Upper lobe of right lung (tissue), 1 donor: Measurements from ENCODE around the gene LRRFIP1. TPM values are rescaled to one million over a fixed set of nuclear protein-coding genes. Genes with fewer than 3 reads are reported as not detected.

Source experiments
- ATAC-seq: fragments of 200-7000 bp; cut with Tn5 transposase; one replicate; pipeline ENCODE4 v1.9.1; 2020; ENCODE audit warnings: mild to moderate bottlenecking, moderate library complexity
- DNase-seq: peaks from one replicate; pipeline ENCODE4 v3.0.0-alpha.2; 2020
- H3K27ac ChIP-seq: fragments of 200-600 bp; one replicate; pipeline ENCODE4 v1.8.0; 2022
- H3K27me3 ChIP-seq: fragments of 200-600 bp; one replicate; pipeline ENCODE4 v1.8.0; 2022; ENCODE audit warnings: mild to moderate bottlenecking
- H3K36me3 ChIP-seq: fragments of 200-600 bp; one replicate; pipeline ENCODE4 v1.8.0; 2022
- H3K4me1 ChIP-seq: fragments of 200-600 bp; one replicate; pipeline ENCODE4 v1.8.0; 2022
- H3K4me3 ChIP-seq: fragments of 200-600 bp; one replicate; pipeline ENCODE4 v1.8.0; 2022; ENCODE audit warnings: mild to moderate bottlenecking
- H3K9me3 ChIP-seq: fragments of 200-600 bp; one replicate; pipeline ENCODE4 v1.8.0; 2022
- intact Hi-C: fragments of 100-400 bp; cut with DNase I; formaldehyde crosslinking; loops from one replicate; pipeline ENCODE4 v1.11.0; 2022
- total RNA-seq: library from RNA; stranded (reverse); fragmentation: NEBNext Ultra II Directional; extraction: Animal tissue kit (Norgen Biotek cat#: 25700); gene quantifications from one replicate; pipeline ENCODE4 v1.2.1, GENCODE V29; 2021
- TF ChIP-seq, protein P1 (sequence below): fragments of 200-600 bp; IDR thresholded peaks from one replicate; pipeline ENCODE4 v1.8.0; 2022; ENCODE audit warnings: antibody characterized with exemption
- donor health status: DM: no; HTN: yes; CAD: no; lungs with severe emphysema.

LRRFIP1 gene
- total RNA-seq, 1 donor from 2014 or later: 178 TPM

DNA sequence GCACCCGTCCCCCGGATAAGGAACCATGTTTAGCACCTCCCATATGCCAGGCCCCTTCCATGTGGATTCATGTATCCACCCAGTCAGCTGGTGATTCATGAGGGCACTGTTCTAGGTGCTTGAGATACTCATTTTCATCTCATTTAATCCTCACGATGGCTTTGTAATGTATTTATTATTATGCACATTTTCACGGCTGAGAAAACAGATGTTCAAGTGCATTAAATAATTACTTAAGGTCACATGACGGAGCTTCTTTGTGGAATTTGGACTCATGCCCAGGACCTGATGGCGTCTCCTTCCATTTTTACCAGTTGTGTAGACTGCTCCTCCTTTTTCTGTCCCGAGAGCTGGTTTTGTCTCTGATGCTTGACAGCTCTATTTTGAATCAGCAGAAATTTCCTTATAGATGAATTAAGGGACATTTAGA is 99.0 kb downstream of the LRRFIP1 start:
- DNase-seq (no peak), ATAC-seq (peak; percentile 53)
- Histone ChIP-seq H3K27ac (peak overlapping the region; percentile 12), H3K4me3 (no peak overlapping the region), H3K4me1 (peaks cover 56% of the 10 kb centered on the region), H3K27me3 (no peaks in the 10 kb centered on the region), H3K36me3 (peaks cover 9% of the 10 kb centered on the region), H3K9me3 (no peaks in the 10 kb centered on the region)
- TF ChIP-seq, protein P1, sequence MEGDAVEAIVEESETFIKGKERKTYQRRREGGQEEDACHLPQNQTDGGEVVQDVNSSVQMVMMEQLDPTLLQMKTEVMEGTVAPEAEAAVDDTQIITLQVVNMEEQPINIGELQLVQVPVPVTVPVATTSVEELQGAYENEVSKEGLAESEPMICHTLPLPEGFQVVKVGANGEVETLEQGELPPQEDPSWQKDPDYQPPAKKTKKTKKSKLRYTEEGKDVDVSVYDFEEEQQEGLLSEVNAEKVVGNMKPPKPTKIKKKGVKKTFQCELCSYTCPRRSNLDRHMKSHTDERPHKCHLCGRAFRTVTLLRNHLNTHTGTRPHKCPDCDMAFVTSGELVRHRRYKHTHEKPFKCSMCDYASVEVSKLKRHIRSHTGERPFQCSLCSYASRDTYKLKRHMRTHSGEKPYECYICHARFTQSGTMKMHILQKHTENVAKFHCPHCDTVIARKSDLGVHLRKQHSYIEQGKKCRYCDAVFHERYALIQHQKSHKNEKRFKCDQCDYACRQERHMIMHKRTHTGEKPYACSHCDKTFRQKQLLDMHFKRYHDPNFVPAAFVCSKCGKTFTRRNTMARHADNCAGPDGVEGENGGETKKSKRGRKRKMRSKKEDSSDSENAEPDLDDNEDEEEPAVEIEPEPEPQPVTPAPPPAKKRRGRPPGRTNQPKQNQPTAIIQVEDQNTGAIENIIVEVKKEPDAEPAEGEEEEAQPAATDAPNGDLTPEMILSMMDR: no peak
- intact Hi-C loops: no loop called here

DNA sequence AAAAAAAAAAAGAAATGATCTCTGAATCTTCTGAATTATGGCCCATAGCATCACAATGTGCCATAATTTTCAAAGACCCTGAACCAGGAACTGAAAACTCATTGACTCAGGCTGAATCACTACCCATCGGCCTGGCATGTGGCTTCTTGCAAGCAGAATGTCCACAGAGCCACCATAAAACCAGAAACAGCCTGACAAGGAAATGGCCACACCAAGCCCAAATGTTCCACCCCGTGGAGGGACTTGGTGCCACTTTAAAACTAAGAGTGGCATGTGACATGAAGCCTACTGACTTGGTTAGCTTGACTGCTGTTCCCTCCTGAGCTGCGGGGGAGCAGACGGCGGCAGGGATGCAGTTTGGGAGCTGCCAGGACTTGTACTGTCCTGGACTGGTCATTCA is 100.0 kb downstream of the LRRFIP1 start:
- DNase-seq (no peak), ATAC-seq (peak; percentile 68)
- Histone ChIP-seq H3K4me1 (peaks cover 63% of the 10 kb centered on the region), H3K9me3 (no peaks in the 10 kb centered on the region), H3K36me3 (peaks cover 4% of the 10 kb centered on the region), H3K27ac (no peak overlapping the region), H3K27me3 (no peaks in the 10 kb centered on the region), H3K4me3 (no peak overlapping the region)
- TF ChIP-seq, protein P1: no peak
- intact Hi-C loops: no loop called here

DNA sequence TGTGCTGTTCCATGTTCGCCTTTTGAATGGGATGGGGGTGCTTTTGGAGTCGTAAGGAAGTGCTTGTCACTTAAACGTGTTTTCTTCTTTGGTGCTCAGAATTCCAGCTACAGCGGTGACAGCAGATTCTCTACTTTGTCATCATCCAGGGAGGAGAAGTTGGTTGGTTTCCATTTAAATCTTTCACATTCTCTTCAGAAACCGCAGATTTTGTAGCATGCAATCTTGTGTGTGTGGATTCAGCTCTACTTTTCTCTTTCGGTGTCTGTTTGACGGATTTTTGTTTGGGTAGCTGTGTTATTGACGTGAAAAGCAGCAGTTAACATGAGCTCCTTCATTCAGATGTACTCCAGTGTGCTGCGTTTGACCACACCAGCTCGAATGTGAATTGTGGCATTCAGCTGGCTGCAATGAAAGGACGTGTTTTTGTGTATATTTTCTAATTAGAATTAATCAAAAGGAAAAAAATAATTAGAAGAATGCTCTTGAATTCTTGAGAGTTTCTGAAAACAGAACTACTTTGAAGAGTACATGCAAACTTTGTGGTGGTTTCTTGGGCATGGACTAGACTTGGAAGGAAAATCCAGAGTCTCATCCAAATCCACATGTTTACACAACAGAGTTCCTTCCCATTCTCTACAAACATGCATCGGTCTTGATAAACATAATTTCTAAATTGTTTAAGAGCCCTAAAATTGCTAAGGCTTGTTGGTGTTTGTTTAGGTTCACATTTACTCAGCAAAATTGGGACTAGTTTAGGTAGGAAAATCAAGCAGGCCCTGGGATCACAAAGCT is 102.5 kb downstream of the LRRFIP1 start:
- H3K27me3 ChIP-seq: no peaks in the 10 kb centered on the region
- ATAC-seq: no peak
- no peak for DNase-seq
- H3K27ac ChIP-seq: peak overlapping the region; percentile 7
- TF ChIP-seq, protein P1: no peak
- H3K4me1 ChIP-seq: peaks cover 86% of the 10 kb centered on the region
- no peaks in the 10 kb centered on the region for H3K9me3 ChIP-seq
- no peak overlapping the region for H3K4me3 ChIP-seq
- intact Hi-C loops: no loop called here
- H3K36me3 ChIP-seq: peaks cover 3% of the 10 kb centered on the region

DNA sequence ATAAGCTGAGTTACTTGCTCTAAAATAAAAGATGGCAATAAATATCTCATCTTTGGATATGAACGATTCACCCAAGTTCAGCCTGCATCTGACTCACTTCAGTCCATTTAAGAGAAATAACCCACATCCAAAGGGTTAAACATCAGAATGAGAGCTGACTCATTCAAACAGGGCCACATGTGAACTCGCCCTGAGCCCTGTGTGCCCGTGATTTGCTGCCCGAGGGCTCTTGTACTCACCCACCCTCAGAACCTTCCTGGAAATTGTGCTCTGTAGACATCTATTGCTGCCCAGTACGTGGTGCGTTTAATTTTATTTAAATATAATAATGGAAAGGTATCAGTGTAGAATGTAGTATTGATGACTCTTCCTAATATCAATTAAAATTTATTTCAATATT is 104.3 kb downstream of the LRRFIP1 start:
- H3K27ac ChIP-seq: peak overlapping the region; percentile 71
- TF ChIP-seq, protein P1: no peak
- H3K9me3 ChIP-seq: no peaks in the 10 kb centered on the region
- peaks cover 21% of the 10 kb centered on the region for H3K36me3 ChIP-seq
- peaks cover 84% of the 10 kb centered on the region for H3K4me1 ChIP-seq
- no peak overlapping the region for H3K4me3 ChIP-seq
- ATAC-seq (peak; percentile 66), DNase-seq (no peak)
- intact Hi-C loops: no loop called here
- H3K27me3 ChIP-seq: no peaks in the 10 kb centered on the region

DNA sequence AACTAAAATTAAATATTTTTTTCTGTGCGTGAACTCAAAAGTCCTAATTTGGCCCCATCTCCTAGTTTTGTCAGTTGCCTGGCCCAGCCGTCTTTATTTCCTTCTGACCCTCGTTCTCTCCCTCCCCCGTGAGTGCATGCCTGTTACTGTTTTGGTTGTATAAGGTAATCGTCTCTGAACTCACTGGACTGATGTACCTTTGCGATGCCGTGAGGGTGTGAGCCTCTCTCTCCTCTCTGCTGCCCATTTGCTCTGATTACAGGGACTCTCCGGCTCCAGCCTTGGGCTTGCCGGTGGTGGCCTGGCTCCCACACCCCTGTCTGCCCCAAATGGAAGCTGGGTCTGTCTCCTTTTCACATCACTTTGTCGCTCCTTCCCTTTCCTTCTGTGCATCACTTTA is 104.7 kb downstream of the LRRFIP1 start:
- H3K4me3 ChIP-seq: no peak overlapping the region
- no peaks in the 10 kb centered on the region for H3K9me3 ChIP-seq
- no peaks in the 10 kb centered on the region for H3K27me3 ChIP-seq
- peak overlapping the region; percentile 71 for H3K27ac ChIP-seq
- TF ChIP-seq, protein P1: no peak
- DNase-seq (no peak), ATAC-seq (no peak)
- peaks cover 25% of the 10 kb centered on the region for H3K36me3 ChIP-seq
- H3K4me1 ChIP-seq: peaks cover 83% of the 10 kb centered on the region
- intact Hi-C loops: no loop called here
